ENCODE data around the gene ARMS2.

ARMS2 gene

GRCh38 chr10:122480146-122480833, 25.8 kb downstream of the ARMS2 start:
- no peaks in the 10 kb centered on the region for H3K79me2 ChIP-seq (ENCODE audit: low read length)
- H3K9ac ChIP-seq (ENCODE audit: low read length), result no peak overlapping the region
- H3K4me1 ChIP-seq (ENCODE audit: low read length), result no peaks in the 10 kb centered on the region
- H3K27ac ChIP-seq (ENCODE audit: low read length), result no peak overlapping the region
- H3K27me3 ChIP-seq (ENCODE audit: low read depth, low read length), result no peaks in the 10 kb centered on the region; the same call in 1 of the 2 replicates
- no peak overlapping the region for H3K4me3 ChIP-seq (ENCODE audit: low read length)
- H3K9me3 ChIP-seq (ENCODE audit: insufficient read depth, low read length), result no peaks in the 10 kb centered on the region
- H3K4me2 ChIP-seq (ENCODE audit: low read length), result no peak overlapping the region
- no peaks in the 10 kb centered on the region for H3K36me3 ChIP-seq (replicated peaks; ENCODE audit: low read depth, low read length)
- no peak overlapping the region for H2AFZ ChIP-seq (ENCODE audit: low read depth, low read length)
- TF ChIP-seq EZH2phosphoT487 (IDR thresholded peaks at IDR 0.05; ENCODE audit: low read depth) (no peak), CTCF (IDR thresholded peaks at IDR 0.05; ENCODE audit: low read depth, low read length) (no peak)
- H4K20me1 ChIP-seq (ENCODE audit: insufficient read depth, low read length), result no peaks in the 10 kb centered on the region

GRCh38 chr10:122481296-122482056, 27.0 kb downstream of the ARMS2 start:
- H3K27me3 ChIP-seq (ENCODE audit: low read depth, low read length), result no peaks in the 10 kb centered on the region; the same call in 1 of the 2 replicates

GRCh38 chr10:122484276-122485060, 30.0 kb downstream of the ARMS2 start:
- H4K20me1 ChIP-seq (ENCODE audit: insufficient read depth, low read length), result no peaks in the 10 kb centered on the region
- H3K4me2 ChIP-seq (ENCODE audit: low read length), result no peak overlapping the region
- H2AFZ ChIP-seq (ENCODE audit: low read depth, low read length), result no peak overlapping the region
- no peak overlapping the region for H3K9ac ChIP-seq (ENCODE audit: low read length)
- H3K27ac ChIP-seq (ENCODE audit: low read length), result no peak overlapping the region
- TF ChIP-seq CTCF (IDR thresholded peaks at IDR 0.05; ENCODE audit: low read depth, low read length) (no peak), EZH2phosphoT487 (IDR thresholded peaks at IDR 0.05; ENCODE audit: low read depth) (no peak)
- no peaks in the 10 kb centered on the region for H3K4me1 ChIP-seq (ENCODE audit: low read length)
- H3K36me3 ChIP-seq (replicated peaks; ENCODE audit: low read depth, low read length), result no peaks in the 10 kb centered on the region
- no peak overlapping the region for H3K4me3 ChIP-seq (ENCODE audit: low read length)
- H3K79me2 ChIP-seq (ENCODE audit: low read length), result no peaks in the 10 kb centered on the region
- no peaks in the 10 kb centered on the region; the same call in 1 of the 2 replicates for H3K27me3 ChIP-seq (ENCODE audit: low read depth, low read length)
- no peaks in the 10 kb centered on the region for H3K9me3 ChIP-seq (ENCODE audit: insufficient read depth, low read length)

More at GRCh38 chr10:122481296-122482056, 27.0 kb downstream of the ARMS2 start:
- no peaks in the 10 kb centered on the region for H3K36me3 ChIP-seq (replicated peaks; ENCODE audit: low read depth, low read length)
- no peak overlapping the region for H3K27ac ChIP-seq (ENCODE audit: low read length)
- no peaks in the 10 kb centered on the region for H3K9me3 ChIP-seq (ENCODE audit: insufficient read depth, low read length)
- TF ChIP-seq EZH2phosphoT487 (IDR thresholded peaks at IDR 0.05; ENCODE audit: low read depth), result no peak
- TF ChIP-seq CTCF (IDR thresholded peaks at IDR 0.05; ENCODE audit: low read depth, low read length), result no peak
- H3K4me2 ChIP-seq (ENCODE audit: low read length), result no peak overlapping the region
- H3K4me1 ChIP-seq (ENCODE audit: low read length), result no peaks in the 10 kb centered on the region
- no peaks in the 10 kb centered on the region for H4K20me1 ChIP-seq (ENCODE audit: insufficient read depth, low read length)
- H3K79me2 ChIP-seq (ENCODE audit: low read length), result no peaks in the 10 kb centered on the region
- no peak overlapping the region for H3K4me3 ChIP-seq (ENCODE audit: low read length)
- no peak overlapping the region for H3K9ac ChIP-seq (ENCODE audit: low read length)
- H2AFZ ChIP-seq (ENCODE audit: low read depth, low read length), result no peak overlapping the region

- Histone ChIP-seq H3K9ac (ENCODE audit: low read length) (no peak overlapping the region), H3K79me2 (ENCODE audit: low read length) (no peaks in the 10 kb centered on the region), H3K4me2 (ENCODE audit: low read length) (no peak overlapping the region), H3K36me3 (replicated peaks; ENCODE audit: low read depth, low read length) (no peaks in the 10 kb centered on the region), H3K9me3 (ENCODE audit: insufficient read depth, low read length) (no peaks in the 10 kb centered on the region), H3K4me1 (ENCODE audit: low read length) (no peaks in the 10 kb centered on the region), H2AFZ (ENCODE audit: low read depth, low read length) (no peak overlapping the region), H3K27me3 (ENCODE audit: low read depth, low read length) (no peaks in the 10 kb centered on the region; the same call in 1 of the 2 replicates), H3K4me3 (ENCODE audit: low read length) (no peak overlapping the region), H3K27ac (ENCODE audit: low read length) (no peak overlapping the region), H4K20me1 (ENCODE audit: insufficient read depth, low read length) (no peaks in the 10 kb centered on the region)
- no peak for TF ChIP-seq CTCF (IDR thresholded peaks at IDR 0.05; ENCODE audit: low read depth, low read length)
- no peak for TF ChIP-seq EZH2phosphoT487 (IDR thresholded peaks at IDR 0.05; ENCODE audit: low read depth)
Observed at GRCh38 chr10:122485670-122486069, 31.2 kb downstream of the ARMS2 start.

Measured in OCI-LY3 (cell line).